Effector memory CD4-positive, alpha-beta T cell (primary cell): ENCODE measurements around the gene HDHD2.
"Not testable (repeated sequence)": the region's sequence is repeated elsewhere in the genome, so short reads cannot be mapped to it uniquely, and the experiment has no call there.

Source experiments
- DNase-seq, 3 donors: peaks; one replicate each; pipeline ENCODE4 v3.0.0-alpha.2; 2020
- H3K27ac ChIP-seq: 2 replicates; pipeline ENCODE4 v1.7.0; 2013; ENCODE audit warnings: mild to moderate bottlenecking, low read length, moderate library complexity; ENCODE audit not compliant: insufficient read depth, poor library complexity, severe bottlenecking
- H3K27me3 ChIP-seq: replicated peaks from 2 replicates; pipeline ENCODE4 v1.7.0; 2013; ENCODE audit warnings: mild to moderate bottlenecking, low read length; ENCODE audit not compliant: insufficient read depth, control insufficient read depth, poor library complexity, severe bottlenecking
- H3K36me3 ChIP-seq: 2 replicates; pipeline ENCODE4 v1.7.0; 2013; ENCODE audit warnings: mild to moderate bottlenecking, low read length, moderate library complexity; ENCODE audit not compliant: control insufficient read depth, insufficient read depth
- H3K4me1 ChIP-seq: 2 replicates; pipeline ENCODE4 v1.7.0; 2013; ENCODE audit warnings: low read length, mild to moderate bottlenecking; ENCODE audit not compliant: control insufficient read depth, insufficient read depth, poor library complexity, severe bottlenecking
- H3K4me3 ChIP-seq: 2 replicates; pipeline ENCODE4 v1.7.0; 2013; ENCODE audit warnings: low read length, low read depth, mild to moderate bottlenecking; ENCODE audit not compliant: insufficient read depth, poor library complexity, severe bottlenecking
- H3K9me3 ChIP-seq: 2 replicates; pipeline ENCODE4 v1.7.0; 2013; ENCODE audit warnings: mild to moderate bottlenecking, low read length, moderate library complexity; ENCODE audit not compliant: control insufficient read depth
- total RNA-seq, 3 donors: gene quantifications; one replicate each; lab custom pipeline; 2026; lab: John Stamatoyannopoulos, UW

Gene HDHD2, protein sequence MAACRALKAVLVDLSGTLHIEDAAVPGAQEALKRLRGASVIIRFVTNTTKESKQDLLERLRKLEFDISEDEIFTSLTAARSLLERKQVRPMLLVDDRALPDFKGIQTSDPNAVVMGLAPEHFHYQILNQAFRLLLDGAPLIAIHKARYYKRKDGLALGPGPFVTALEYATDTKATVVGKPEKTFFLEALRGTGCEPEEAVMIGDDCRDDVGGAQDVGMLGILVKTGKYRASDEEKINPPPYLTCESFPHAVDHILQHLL
- total RNA-seq = 5.0 to 6.0 (median 5.7) reads per million in 3 donors

DNA sequence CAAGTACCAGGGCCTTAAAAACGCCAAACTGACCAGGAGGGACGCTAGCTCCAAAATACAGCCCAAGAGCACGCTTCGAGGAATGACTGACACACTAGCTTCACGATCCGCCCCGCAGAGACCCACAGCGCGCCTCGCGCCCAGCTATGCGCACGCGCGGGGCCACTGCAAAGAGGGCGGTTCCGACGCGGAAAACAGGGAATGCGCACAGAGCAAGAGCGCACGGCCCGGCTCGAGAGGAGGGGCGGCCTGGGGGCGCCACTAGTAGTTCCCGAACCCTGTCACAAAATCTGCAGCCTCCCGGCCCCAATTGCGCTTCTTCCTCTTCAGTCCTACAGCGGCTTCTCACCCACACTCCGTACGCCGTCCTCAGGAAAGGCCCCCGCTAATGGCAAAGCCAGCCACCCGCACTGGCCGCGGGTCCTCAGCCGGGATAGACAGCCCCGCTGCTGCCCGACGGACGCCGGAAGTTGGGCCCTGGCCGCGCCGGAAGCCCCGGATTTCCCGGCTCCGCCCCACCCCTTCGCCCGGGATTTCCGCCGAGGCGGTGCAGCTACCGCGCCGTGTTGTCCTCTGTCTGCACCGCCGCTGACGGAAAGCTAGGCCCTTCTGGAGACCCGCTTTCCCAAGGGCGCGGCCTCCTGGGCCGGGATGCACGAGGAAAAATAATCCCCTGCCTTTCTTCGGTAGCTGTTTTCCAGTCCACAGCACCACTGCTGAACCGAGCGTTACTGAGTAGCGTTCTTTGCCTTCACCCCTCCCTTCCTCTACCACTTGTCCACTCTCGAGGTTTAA is at the start of gene HDHD2:
HDHD2 (minus strand) TSS at position 472 of the 795 bp plus-strand sequence. CDS start 14,061 bp downstream, outside the sequence.
- no peaks in the 10 kb centered on the region for H3K36me3 ChIP-seq
- H3K4me3 ChIP-seq = peak within 1 kb of the TSS; percentile 84
- no peaks in the 10 kb centered on the region for H3K27me3 ChIP-seq
- no peaks in the 10 kb centered on the region for H3K9me3 ChIP-seq
- H3K27ac ChIP-seq = peak within 1 kb of the TSS; percentile 68
- DNase-seq = peak; percentile 47 to 63 (median 57)
- peaks cover 13% of the 10 kb centered on the region for H3K4me1 ChIP-seq

DNA sequence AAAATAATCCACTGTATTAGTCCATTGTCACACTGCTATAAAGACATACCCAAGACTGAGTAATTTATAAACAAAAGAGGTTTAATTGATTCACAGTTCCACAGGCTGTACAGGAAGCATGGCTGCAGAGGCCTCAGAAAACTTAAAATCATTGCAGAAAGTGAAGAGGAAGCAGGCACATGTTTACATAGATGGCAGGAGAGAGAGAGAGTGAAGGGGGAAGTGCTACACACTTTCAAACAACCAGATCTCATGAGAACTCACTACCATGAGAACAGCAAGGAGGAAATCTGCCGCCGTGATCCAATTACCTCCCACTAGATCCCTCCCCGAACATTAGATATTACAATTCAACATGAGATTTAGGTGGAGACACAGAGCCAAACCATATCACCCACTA is 45.7 kb upstream of the HDHD2 start:
- H3K9me3 ChIP-seq, H3K4me3 ChIP-seq, H3K27me3 ChIP-seq, H3K27ac ChIP-seq, DNase-seq, H3K36me3 ChIP-seq, H3K4me1 ChIP-seq: not testable (repeated sequence)

DNA sequence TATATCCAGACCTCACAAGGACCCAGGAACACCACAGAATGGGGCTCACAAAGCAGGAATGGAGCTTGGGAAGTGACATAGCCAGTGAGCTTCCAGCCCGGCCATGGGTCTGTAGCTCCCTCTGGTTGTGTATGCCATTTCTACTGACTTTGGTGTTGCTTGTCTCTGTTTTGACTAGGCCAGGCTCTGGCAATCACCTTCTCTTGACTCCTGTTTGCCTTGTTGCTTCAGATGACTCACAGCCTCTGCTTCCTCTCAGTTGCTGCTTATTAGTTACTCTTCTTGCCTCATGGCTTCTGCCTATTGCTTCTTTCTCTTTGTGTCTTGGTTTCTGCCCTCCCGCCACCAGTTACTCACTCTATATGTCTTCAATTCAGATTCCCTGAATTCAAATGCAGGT is 41.7 kb upstream of the HDHD2 start:
- DNase-seq = no peak
- Histone ChIP-seq H3K27me3 (peaks cover 2% of the 10 kb centered on the region), H3K36me3 (no peaks in the 10 kb centered on the region), H3K4me1 (no peaks in the 10 kb centered on the region), H3K4me3 (no peak overlapping the region), H3K9me3 (no peaks in the 10 kb centered on the region), H3K27ac (no peak overlapping the region)

DNA sequence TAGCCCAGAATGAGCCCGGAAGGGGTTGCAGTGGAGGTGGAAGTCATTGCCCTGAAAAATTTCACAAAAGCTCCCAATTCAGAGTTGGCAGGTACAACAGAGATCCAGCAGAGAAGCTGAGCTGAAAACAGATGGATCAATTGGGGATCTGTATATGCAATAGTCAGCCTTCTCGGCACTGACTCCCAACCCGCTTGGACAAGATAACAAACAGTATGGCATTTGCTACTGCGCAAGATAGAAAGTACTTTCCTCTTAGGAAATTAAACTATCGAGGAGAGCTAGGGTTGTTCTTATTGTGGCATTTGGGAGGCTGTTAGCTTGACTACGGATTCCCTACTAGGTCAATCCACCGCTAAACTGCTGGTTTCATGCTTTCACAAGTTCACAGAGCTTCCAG is 37.4 kb upstream of the HDHD2 start:
- no peak for DNase-seq
- Histone ChIP-seq H3K4me3 (no peak overlapping the region), H3K27ac (no peak overlapping the region), H3K4me1 (no peaks in the 10 kb centered on the region), H3K36me3 (no peaks in the 10 kb centered on the region), H3K9me3 (no peaks in the 10 kb centered on the region), H3K27me3 (peaks cover 2% of the 10 kb centered on the region)

DNA sequence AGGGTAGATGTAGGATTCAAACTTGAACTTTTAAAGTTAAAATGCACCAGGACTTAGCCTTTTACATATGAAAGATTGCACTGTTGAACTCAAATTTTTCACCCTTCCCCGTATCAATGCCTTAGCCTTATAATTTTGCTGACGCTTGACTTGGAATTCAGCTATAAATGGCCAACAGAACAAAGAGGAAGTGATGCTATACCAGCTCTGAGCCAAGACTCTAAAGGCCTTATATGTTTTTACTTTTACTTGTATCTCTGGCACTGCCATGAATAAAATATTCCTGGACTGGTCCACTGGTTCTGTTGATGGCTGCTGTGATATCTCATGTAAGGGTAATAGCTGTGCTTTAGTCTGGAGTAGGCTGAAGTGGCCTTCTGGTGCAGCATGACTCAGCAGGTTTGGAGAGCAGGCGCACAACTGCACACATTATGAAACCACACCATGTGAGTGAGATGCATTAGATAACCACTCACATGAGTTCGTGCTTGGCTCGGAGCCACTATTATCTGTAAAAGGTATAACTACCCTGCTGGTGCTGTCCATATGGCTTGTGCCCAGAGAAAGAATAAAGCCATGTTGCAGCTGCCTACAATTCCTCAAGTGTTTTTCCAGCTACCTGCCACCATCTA is 34.2 kb upstream of the HDHD2 start:
- Histone ChIP-seq H3K4me1 (no peaks in the 10 kb centered on the region), H3K36me3 (no peaks in the 10 kb centered on the region), H3K27ac (no peak overlapping the region), H3K4me3 (no peak overlapping the region), H3K27me3 (no peaks in the 10 kb centered on the region), H3K9me3 (no peaks in the 10 kb centered on the region)
- no peak for DNase-seq

DNA sequence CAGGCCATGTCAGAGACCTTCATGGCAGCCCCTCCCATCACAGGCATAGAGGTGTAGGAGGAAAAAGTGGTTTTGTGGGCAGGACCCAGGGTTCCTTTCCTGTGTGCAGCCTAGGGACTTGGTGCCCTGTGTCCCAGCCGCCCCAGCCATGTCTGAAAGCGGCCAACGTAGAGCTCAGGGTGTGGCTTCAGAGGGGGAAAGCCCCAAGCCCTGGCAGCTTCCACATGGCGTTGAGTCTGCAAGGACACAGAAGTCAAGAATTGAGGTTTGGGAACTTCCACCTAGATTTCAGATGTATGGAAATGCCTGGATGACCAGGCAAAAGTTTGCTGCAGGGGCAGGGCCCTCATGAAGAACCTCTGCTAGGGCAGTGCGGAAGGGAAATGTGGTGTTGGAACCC is 31.9 kb upstream of the HDHD2 start:
- not testable (repeated sequence) for H3K4me1 ChIP-seq, H3K27ac ChIP-seq, H3K4me3 ChIP-seq, H3K9me3 ChIP-seq, H3K36me3 ChIP-seq, H3K27me3 ChIP-seq, DNase-seq

DNA sequence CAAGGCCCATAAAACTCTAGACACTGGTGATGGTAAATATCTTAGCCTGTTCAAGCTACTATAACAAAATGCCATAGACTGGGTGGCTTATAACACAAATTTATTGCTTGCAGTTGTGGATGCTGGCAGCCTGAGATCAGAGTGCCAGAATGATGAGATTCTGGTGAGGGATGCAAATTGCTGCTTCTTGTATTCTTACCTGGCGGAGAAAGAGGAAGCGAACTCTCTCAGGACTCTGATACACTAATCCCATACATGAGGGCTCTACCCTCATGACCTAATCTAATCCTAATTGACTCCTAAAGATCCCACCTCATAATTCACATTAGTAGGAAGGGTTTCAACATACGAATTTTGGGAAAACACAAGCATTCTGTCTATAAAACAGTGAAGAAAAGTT is 30.5 kb upstream of the HDHD2 start:
- Histone ChIP-seq H3K36me3 (no peaks in the 10 kb centered on the region), H3K4me1 (no peaks in the 10 kb centered on the region), H3K27me3 (no peaks in the 10 kb centered on the region), H3K4me3 (no peak overlapping the region), H3K9me3 (no peaks in the 10 kb centered on the region), H3K27ac (no peak overlapping the region)
- DNase-seq = no peak

DNA sequence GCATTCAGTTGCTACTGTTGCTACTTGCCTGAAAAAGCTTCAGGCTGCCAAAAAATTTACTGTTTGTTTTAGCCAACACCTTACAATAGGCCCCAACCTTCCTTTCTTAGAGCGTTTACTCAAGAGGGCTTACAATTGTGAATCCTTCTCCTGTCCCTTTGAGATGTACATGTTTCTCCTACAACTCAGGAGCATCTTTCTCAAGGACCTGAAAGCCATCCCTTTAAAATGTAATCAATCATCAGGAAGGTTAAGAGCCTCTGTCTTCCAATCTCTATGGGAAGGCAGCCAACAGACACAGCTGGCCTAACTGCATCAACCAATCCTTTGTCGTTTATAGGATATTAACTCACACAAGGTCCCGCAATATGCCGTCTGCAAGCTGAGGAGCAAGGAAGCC is 29.2 kb upstream of the HDHD2 start:
- no peaks in the 10 kb centered on the region for H3K9me3 ChIP-seq
- H3K27me3 ChIP-seq = no peaks in the 10 kb centered on the region
- no peak overlapping the region for H3K4me3 ChIP-seq
- H3K27ac ChIP-seq = no peak overlapping the region
- DNase-seq = no peak
- peaks cover 9% of the 10 kb centered on the region for H3K4me1 ChIP-seq
- H3K36me3 ChIP-seq = no peaks in the 10 kb centered on the region

DNA sequence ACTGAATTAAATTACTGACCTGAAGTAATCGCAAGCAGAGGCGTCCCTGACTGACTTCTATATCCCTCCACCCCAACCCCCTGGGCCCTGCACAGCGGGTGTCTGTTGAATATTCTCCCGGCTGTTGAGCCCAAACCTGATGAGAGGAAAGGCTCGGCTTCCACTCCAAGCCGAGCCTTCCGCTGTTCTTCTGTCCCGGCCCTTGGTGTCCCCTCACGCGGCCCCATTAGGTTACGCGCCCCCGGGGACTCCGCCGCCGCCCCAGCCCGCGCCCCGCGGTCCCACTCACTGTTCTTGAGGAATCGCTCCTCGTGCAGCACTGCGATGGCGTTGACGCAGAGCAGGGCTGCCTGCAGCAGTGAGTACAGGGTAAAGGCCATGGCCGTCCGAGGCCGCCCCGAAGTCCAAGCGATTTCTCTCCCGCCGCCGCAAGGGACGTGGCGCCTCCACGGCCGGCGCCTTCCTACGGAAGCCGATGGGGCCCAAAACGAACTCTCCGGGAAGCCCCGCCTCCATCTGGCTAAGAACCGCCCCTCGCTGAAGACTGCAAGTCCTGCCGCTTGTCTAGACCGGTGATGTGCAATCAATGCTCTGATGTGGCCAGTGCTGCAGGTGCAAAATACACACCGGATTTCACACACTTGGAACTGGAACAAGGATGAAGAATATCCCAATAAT is 25.7 kb upstream of the HDHD2 start, which contains the start of gene IER3IP1:
IER3IP1 (minus strand) TSS at position 467 of the 678 bp plus-strand sequence; CDS start at position 380, 87 bp downstream.
- peak; percentile 73 to 79 (median 78) for DNase-seq
- H3K9me3 ChIP-seq = no peaks in the 10 kb centered on the region

More for the DNA sequence above, 25.7 kb upstream of the HDHD2 start, which contains the start of gene IER3IP1:
- peak within 1 kb of the TSS; percentile 100 for H3K4me3 ChIP-seq
- H3K36me3 ChIP-seq = no peaks in the 10 kb centered on the region
- H3K27me3 ChIP-seq = no peaks in the 10 kb centered on the region
- H3K27ac ChIP-seq = peak within 1 kb of the TSS; percentile 63
- H3K4me1 ChIP-seq = peaks cover 10% of the 10 kb centered on the region
